PFSK-1 (cell line): ENCODE measurements around the gene LRRC34.

Experiments used
- FOXP2 ChIP-seq: optimal IDR thresholded peaks from 2 replicates; pipeline ENCODE3; 2011; ENCODE audit warnings: borderline replicate concordance, control low read depth, inconsistent platforms; ENCODE audit not compliant: insufficient read depth; ENCODE audit errors: extremely low read length, extremely low read depth
- POLR2AphosphoS5 ChIP-seq: IDR thresholded peaks from 2 replicates; pipeline ENCODE4 v1.6.1; 2012; ENCODE audit warnings: low read depth, mild to moderate bottlenecking, control low read depth, low read length, moderate library complexity
- SIN3A ChIP-seq: IDR thresholded peaks from 2 replicates; pipeline ENCODE4 v1.6.1; 2012; ENCODE audit warnings: mild to moderate bottlenecking, low read length, moderate library complexity, borderline replicate concordance; ENCODE audit not compliant: insufficient read depth
- TAF1 ChIP-seq: IDR thresholded peaks from 2 replicates; pipeline ENCODE4 v1.6.1; 2012; ENCODE audit warnings: low read length, control low read depth, borderline replicate concordance; ENCODE audit not compliant: insufficient read depth
- TF ChIP-seq, protein P1 (sequence below), 2 experiments: IDR thresholded peaks; 2 replicates each; pipeline versions ENCODE4 v1.6.1 to v1.8.0; 2011 to 2012; ENCODE audit warnings: low read depth in 2 of 2, low read length in 2 of 2, control low read depth in 1 of 2, inconsistent platforms in 1 of 2, mild to moderate bottlenecking in 1 of 2, moderate library complexity in 1 of 2; ENCODE audit not compliant: insufficient read depth in 1 of 2

DNA sequence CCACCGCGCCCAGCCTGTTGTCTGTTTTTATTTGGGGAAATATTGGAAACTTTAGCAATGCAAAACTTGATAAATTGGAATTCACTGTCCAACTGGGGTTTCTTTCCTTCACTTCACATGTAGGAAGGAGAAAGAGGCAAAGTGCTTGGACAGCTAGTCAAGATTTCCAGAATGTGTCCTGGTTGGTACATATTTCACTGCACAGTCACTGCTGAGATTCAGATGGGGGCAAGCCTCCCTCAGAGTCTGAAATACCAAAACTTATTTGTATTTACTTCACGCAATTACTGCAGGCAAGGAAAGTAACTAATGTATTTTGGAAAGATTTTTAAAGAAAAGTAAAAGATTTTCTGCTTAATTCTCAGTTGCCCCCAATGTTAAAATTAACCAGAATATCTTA, 36.0 kb upstream of the LRRC34 start:
- TF ChIP-seq, protein P1, sequence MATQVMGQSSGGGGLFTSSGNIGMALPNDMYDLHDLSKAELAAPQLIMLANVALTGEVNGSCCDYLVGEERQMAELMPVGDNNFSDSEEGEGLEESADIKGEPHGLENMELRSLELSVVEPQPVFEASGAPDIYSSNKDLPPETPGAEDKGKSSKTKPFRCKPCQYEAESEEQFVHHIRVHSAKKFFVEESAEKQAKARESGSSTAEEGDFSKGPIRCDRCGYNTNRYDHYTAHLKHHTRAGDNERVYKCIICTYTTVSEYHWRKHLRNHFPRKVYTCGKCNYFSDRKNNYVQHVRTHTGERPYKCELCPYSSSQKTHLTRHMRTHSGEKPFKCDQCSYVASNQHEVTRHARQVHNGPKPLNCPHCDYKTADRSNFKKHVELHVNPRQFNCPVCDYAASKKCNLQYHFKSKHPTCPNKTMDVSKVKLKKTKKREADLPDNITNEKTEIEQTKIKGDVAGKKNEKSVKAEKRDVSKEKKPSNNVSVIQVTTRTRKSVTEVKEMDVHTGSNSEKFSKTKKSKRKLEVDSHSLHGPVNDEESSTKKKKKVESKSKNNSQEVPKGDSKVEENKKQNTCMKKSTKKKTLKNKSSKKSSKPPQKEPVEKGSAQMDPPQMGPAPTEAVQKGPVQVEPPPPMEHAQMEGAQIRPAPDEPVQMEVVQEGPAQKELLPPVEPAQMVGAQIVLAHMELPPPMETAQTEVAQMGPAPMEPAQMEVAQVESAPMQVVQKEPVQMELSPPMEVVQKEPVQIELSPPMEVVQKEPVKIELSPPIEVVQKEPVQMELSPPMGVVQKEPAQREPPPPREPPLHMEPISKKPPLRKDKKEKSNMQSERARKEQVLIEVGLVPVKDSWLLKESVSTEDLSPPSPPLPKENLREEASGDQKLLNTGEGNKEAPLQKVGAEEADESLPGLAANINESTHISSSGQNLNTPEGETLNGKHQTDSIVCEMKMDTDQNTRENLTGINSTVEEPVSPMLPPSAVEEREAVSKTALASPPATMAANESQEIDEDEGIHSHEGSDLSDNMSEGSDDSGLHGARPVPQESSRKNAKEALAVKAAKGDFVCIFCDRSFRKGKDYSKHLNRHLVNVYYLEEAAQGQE (IDR thresholded peaks at IDR 0.05; ENCODE audit: insufficient read depth in 1 of 2, low read depth in 2 of 2, low read length in 2 of 2) = no peak
- TF ChIP-seq POLR2AphosphoS5 (no peak), TAF1 (no peak), SIN3A (no peak), FOXP2 (no peak)
